Neuron (in vitro differentiated cells): ENCODE results near the gene FUT9.

Experiments used
- H2AFZ ChIP-seq: one replicate; pipeline ENCODE4 v1.6.1; 2013; ENCODE audit warnings: low read depth, mild to moderate bottlenecking, inconsistent platforms, low read length, moderate library complexity
- H3K27me3 ChIP-seq: one replicate; pipeline ENCODE4 v1.6.1; 2013; ENCODE audit warnings: low read length; ENCODE audit not compliant: insufficient read depth
- H3K36me3 ChIP-seq: one replicate; pipeline ENCODE4 v1.6.1; 2013; ENCODE audit warnings: low read length; ENCODE audit not compliant: insufficient read depth
- H3K4me1 ChIP-seq: one replicate; pipeline ENCODE4 v1.6.1; 2013; ENCODE audit warnings: low read length; ENCODE audit not compliant: insufficient read depth
- H3K4me3 ChIP-seq: 2 replicates; pipeline ENCODE4 v1.5.1; 2013; ENCODE audit warnings: mild to moderate bottlenecking, low read length, moderate library complexity
- H3K9me3 ChIP-seq: one replicate; pipeline ENCODE4 v1.6.1; 2013; ENCODE audit warnings: low read length

FUT9 gene

GRCh38 chr6:96015518-96016333 is at the start of gene FUT9:
Gene FUT9, plus strand, starts transcription at chr6:96015974. Its CDS starts 187,182 bp downstream, at chr6:96203156.
- peak within 1 kb of the TSS; percentile 58 for H3K4me3 ChIP-seq
- peaks cover 23% of the 10 kb centered on the region for H3K27me3 ChIP-seq
- H3K36me3 ChIP-seq: no peaks in the 10 kb centered on the region
- H2AFZ ChIP-seq: peak within 1 kb of the TSS; percentile 77
- H3K9me3 ChIP-seq: no peaks in the 10 kb centered on the region
- peaks cover 16% of the 10 kb centered on the region for H3K4me1 ChIP-seq

- Histone ChIP-seq H3K9me3 (no peaks in the 10 kb centered on the region), H3K36me3 (no peaks in the 10 kb centered on the region), H3K4me3 (no peak overlapping the region), H3K27me3 (no peaks in the 10 kb centered on the region), H3K4me1 (no peaks in the 10 kb centered on the region), H2AFZ (no peak overlapping the region)
Measured at GRCh38 chr6:95967594-95967993, 48.2 kb upstream of the FUT9 start.

GRCh38 chr6:95973976-95974375 is 41.8 kb upstream of the FUT9 start:
- no peaks in the 10 kb centered on the region for H3K4me1 ChIP-seq
- H3K27me3 ChIP-seq: no peaks in the 10 kb centered on the region
- no peaks in the 10 kb centered on the region for H3K9me3 ChIP-seq
- H3K4me3 ChIP-seq: no peak overlapping the region
- no peaks in the 10 kb centered on the region for H3K36me3 ChIP-seq
- no peak overlapping the region for H2AFZ ChIP-seq

GRCh38 chr6:95978230-95978629 is 37.5 kb upstream of the FUT9 start:
- no peak overlapping the region for H2AFZ ChIP-seq
- no peak overlapping the region for H3K4me3 ChIP-seq
- no peaks in the 10 kb centered on the region for H3K9me3 ChIP-seq
- H3K27me3 ChIP-seq: no peaks in the 10 kb centered on the region
- no peaks in the 10 kb centered on the region for H3K36me3 ChIP-seq
- H3K4me1 ChIP-seq: no peaks in the 10 kb centered on the region

GRCh38 chr6:95991906-95992305 is 23.9 kb upstream of the FUT9 start:
- H3K4me1 ChIP-seq: no peaks in the 10 kb centered on the region
- no peaks in the 10 kb centered on the region for H3K27me3 ChIP-seq
- no peaks in the 10 kb centered on the region for H3K9me3 ChIP-seq
- H2AFZ ChIP-seq: no peak overlapping the region
- H3K36me3 ChIP-seq: no peaks in the 10 kb centered on the region
- no peak overlapping the region for H3K4me3 ChIP-seq

- Histone ChIP-seq H2AFZ (no peak overlapping the region), H3K36me3 (no peaks in the 10 kb centered on the region), H3K27me3 (no peaks in the 10 kb centered on the region), H3K9me3 (no peaks in the 10 kb centered on the region), H3K4me3 (no peak overlapping the region), H3K4me1 (no peaks in the 10 kb centered on the region)
Measured at GRCh38 chr6:95994151-95994550, 21.6 kb upstream of the FUT9 start.

- Histone ChIP-seq H3K36me3 (no peaks in the 10 kb centered on the region), H3K4me3 (no peak overlapping the region)
Measured at GRCh38 chr6:95998133-95998532, 17.6 kb upstream of the FUT9 start.

GRCh38 chr6:96001891-96002575 is 13.7 kb upstream of the FUT9 start:
- no peak overlapping the region for H2AFZ ChIP-seq
- no peak overlapping the region for H3K4me3 ChIP-seq
- peaks cover 4% of the 10 kb centered on the region for H3K9me3 ChIP-seq
- no peaks in the 10 kb centered on the region for H3K27me3 ChIP-seq
- no peaks in the 10 kb centered on the region for H3K36me3 ChIP-seq
- no peaks in the 10 kb centered on the region for H3K4me1 ChIP-seq

More at GRCh38 chr6:95998133-95998532, 17.6 kb upstream of the FUT9 start:
- Histone ChIP-seq H3K27me3 (no peaks in the 10 kb centered on the region), H3K9me3 (peaks cover 4% of the 10 kb centered on the region), H2AFZ (no peak overlapping the region), H3K4me1 (no peaks in the 10 kb centered on the region)

- Histone ChIP-seq H3K36me3 (no peaks in the 10 kb centered on the region), H3K4me3 (no peak overlapping the region)
Measured at GRCh38 chr6:96002576-96002910, 13.2 kb upstream of the FUT9 start.

GRCh38 chr6:96002912-96003311 is 12.9 kb upstream of the FUT9 start:
- Histone ChIP-seq H3K4me3 (no peak overlapping the region), H3K9me3 (peaks cover 4% of the 10 kb centered on the region), H2AFZ (no peak overlapping the region), H3K4me1 (no peaks in the 10 kb centered on the region), H3K27me3 (no peaks in the 10 kb centered on the region), H3K36me3 (no peaks in the 10 kb centered on the region)

More at GRCh38 chr6:96002576-96002910, 13.2 kb upstream of the FUT9 start:
- Histone ChIP-seq H3K27me3 (no peaks in the 10 kb centered on the region), H3K9me3 (peaks cover 4% of the 10 kb centered on the region), H3K4me1 (no peaks in the 10 kb centered on the region), H2AFZ (no peak overlapping the region)

- Histone ChIP-seq H3K36me3 (no peaks in the 10 kb centered on the region), H2AFZ (no peak overlapping the region), H3K4me1 (no peaks in the 10 kb centered on the region), H3K27me3 (no peaks in the 10 kb centered on the region), H3K4me3 (no peak overlapping the region), H3K9me3 (no peaks in the 10 kb centered on the region)
Measured at GRCh38 chr6:96007663-96008062, 8.1 kb upstream of the FUT9 start.

- no peaks in the 10 kb centered on the region for H3K9me3 ChIP-seq
- H3K36me3 ChIP-seq: no peaks in the 10 kb centered on the region
- H2AFZ ChIP-seq: no peak overlapping the region
- H3K4me1 ChIP-seq: peaks cover 16% of the 10 kb centered on the region
- H3K27me3 ChIP-seq: peaks cover 23% of the 10 kb centered on the region
- H3K4me3 ChIP-seq: no peak overlapping the region
Measured at GRCh38 chr6:96013531-96013930, 2.2 kb upstream of the FUT9 start.

GRCh38 chr6:96014846-96015517 is 792 bp upstream of the FUT9 start:
- Histone ChIP-seq H3K9me3 (no peaks in the 10 kb centered on the region), H3K4me1 (peaks cover 16% of the 10 kb centered on the region), H3K27me3 (peaks cover 23% of the 10 kb centered on the region), H3K4me3 (peak overlapping the region; percentile 58), H2AFZ (peak overlapping the region; percentile 77), H3K36me3 (no peaks in the 10 kb centered on the region)
